ENCODE data around the gene APOM. TPM values are rescaled to one million over a fixed set of nuclear protein-coding genes. Genes with fewer than 3 reads are reported as not detected.

The APOM gene
- polyA plus RNA-seq, 3 donors, result 4.2 to 8.3 (median 4.8) TPM

DNA sequence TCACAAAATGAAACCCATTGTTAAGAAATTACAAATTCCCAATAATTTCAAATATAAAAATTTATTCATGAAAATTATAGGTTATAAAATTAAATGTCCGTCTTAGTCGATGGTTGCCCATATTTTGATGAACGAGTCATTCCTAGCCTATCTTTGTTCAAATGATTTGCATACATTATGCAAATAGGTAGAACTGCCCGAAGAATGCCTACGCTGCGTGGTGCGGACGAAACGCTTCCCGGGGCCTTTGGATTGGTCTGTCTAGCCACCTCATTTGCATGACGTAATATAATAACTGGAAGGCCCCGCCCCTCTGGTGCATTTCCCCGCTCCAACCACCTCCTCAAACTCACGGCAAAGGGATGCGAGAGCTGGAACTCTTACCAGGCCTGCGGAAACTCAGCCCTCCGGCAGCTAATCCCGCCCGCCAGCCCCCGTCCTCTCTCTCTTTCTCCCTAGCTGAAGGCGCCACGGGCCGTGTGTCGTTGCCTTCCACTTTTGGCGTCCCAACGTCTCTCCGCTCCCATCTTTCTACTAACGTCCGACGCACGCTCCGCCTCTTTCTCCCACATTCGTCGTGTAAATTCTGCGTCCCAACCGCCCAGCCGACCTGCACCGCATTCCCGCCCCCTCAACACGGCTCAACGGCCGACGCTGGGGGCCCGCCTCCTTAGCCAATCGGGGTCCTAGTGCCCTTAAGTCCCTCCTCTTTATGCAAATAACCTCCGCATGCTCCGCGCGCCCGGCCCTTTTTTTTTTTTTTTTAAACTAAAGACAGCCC is 35.7 kb upstream of the APOM start:
- Histone ChIP-seq H3K36me3 (replicated peaks in 1 of 2; ENCODE audit: control insufficient read depth in 1 of 2, insufficient read depth in 2 of 2, low read length in 2 of 2) (peaks cover 19 to 31% of the 10 kb centered on the region in 2 donors), H3K79me2 (ENCODE audit: insufficient read depth, low read length) (peaks cover 88% of the 10 kb centered on the region), H3K4me2 (replicated peaks; ENCODE audit: extremely low read depth, low read length, poor library complexity, severe bottlenecking) (peak overlapping the region; percentile 95), H3K9me3 (replicated peaks in 1 of 2; ENCODE audit: control insufficient read depth in 1 of 2, insufficient read depth in 1 of 2, low read length in 2 of 2) (no peaks in the 10 kb centered on the region), H3K9ac (ENCODE audit: insufficient read depth, low read length, poor library complexity, severe bottlenecking) (peak overlapping the region; percentile 93), H2AFZ (ENCODE audit: insufficient read depth, low read depth, low read length, poor library complexity, severe bottlenecking) (peak overlapping the region; percentile 76), H3K4me1 (ENCODE audit: control insufficient read depth in 1 of 2, insufficient read depth in 2 of 2, low read length in 2 of 2) (peaks cover 49 to 63% of the 10 kb centered on the region in 2 donors), H3K27ac (ENCODE audit: low read depth in 1 of 2, low read length in 2 of 2) (peak overlapping the region; percentile 95 to 99), H3K27me3 (ENCODE audit: control insufficient read depth in 2 of 2, insufficient read depth in 2 of 2, low read length in 2 of 2) (no peaks in the 10 kb centered on the region), H4K20me1 (ENCODE audit: insufficient read depth, low read length) (peaks cover 24% of the 10 kb centered on the region), H3K4me3 (replicated peaks in 1 of 3; ENCODE audit: low read depth in 2 of 3, low read length in 3 of 3) (peak overlapping the region; percentile 79 to 97 (median 87))
- H3K4me1 Mint-ChIP-seq, result peaks cover 60% of the 10 kb centered on the region
- peak; percentile 96 to 99 (median 98) for DNase-seq
- intact Hi-C loops (cut with micrococcal nuclease), result loop anchor here (2.0 to 5.0 kb wide), 2 partner anchors 33 to 47 kb away; partner anchors contain the start of genes BAG6 (in 2 of the 2), CSNK2B (in 1 of the 2) and LY6G5B (in 1 of the 2)
- under 1% methylated on average over 40 of the region's 50 CpGs for WGBS (ENCODE audit: insufficient coverage)
- H3K4me3 Mint-ChIP-seq, result peak overlapping the region; percentile 89 to 96
- peaks cover 0 to 1% (median 0%) of the 10 kb centered on the region in 3 donors for H3K27me3 Mint-ChIP-seq (ENCODE audit: low read depth in 3 of 3)
- H3K9me3 Mint-ChIP-seq, result peaks cover 0 to 1% (median 0%) of the 10 kb centered on the region in 7 donors
- H3K27ac Mint-ChIP-seq, result peak overlapping the region; percentile 98 to 100 (median 100)
- TF ChIP-seq CTCF (IDR thresholded peaks at IDR 0.05), result no peak
- peaks cover 28 to 45% of the 10 kb centered on the region in 2 donors for H3K36me3 Mint-ChIP-seq

GRCh38 chr6:31620586-31621319 is 34.9 kb upstream of the APOM start, which contains the start of gene PRRC2A:
TSS of gene PRRC2A (plus strand) at chr6:31620715. CDS start at chr6:31622790, 2,075 bp downstream.
- DNase-seq, result peak; percentile 45 to 71 (median 58)
- Histone ChIP-seq H3K9ac (ENCODE audit: insufficient read depth, low read length, poor library complexity, severe bottlenecking) (peak within 1 kb of the TSS; percentile 93), H3K36me3 (replicated peaks in 1 of 2; ENCODE audit: control insufficient read depth in 1 of 2, insufficient read depth in 2 of 2, low read length in 2 of 2) (peaks cover 27 to 39% of the 10 kb centered on the region in 2 donors), H2AFZ (ENCODE audit: insufficient read depth, low read depth, low read length, poor library complexity, severe bottlenecking) (peak within 1 kb of the TSS; percentile 76), H3K4me2 (replicated peaks; ENCODE audit: extremely low read depth, low read length, poor library complexity, severe bottlenecking) (peak within 1 kb of the TSS; percentile 95), H3K27me3 (ENCODE audit: control insufficient read depth in 2 of 2, insufficient read depth in 2 of 2, low read length in 2 of 2) (no peaks in the 10 kb centered on the region), H4K20me1 (ENCODE audit: insufficient read depth, low read length) (peaks cover 28% of the 10 kb centered on the region), H3K4me1 (ENCODE audit: control insufficient read depth in 1 of 2, insufficient read depth in 2 of 2, low read length in 2 of 2) (peaks cover 48 to 55% of the 10 kb centered on the region in 2 donors), H3K79me2 (ENCODE audit: insufficient read depth, low read length) (peaks cover 88% of the 10 kb centered on the region), H3K27ac (ENCODE audit: low read depth in 1 of 2, low read length in 2 of 2) (peak within 1 kb of the TSS; percentile 95 to 99), H3K4me3 (replicated peaks in 1 of 3; ENCODE audit: low read depth in 2 of 3, low read length in 3 of 3) (peak within 1 kb of the TSS; percentile 79 to 97 (median 87)), H3K9me3 (replicated peaks in 1 of 2; ENCODE audit: control insufficient read depth in 1 of 2, insufficient read depth in 1 of 2, low read length in 2 of 2) (no peaks in the 10 kb centered on the region)
- peaks cover 0 to 1% (median 0%) of the 10 kb centered on the region in 3 donors for H3K27me3 Mint-ChIP-seq (ENCODE audit: low read depth in 3 of 3)
- H3K36me3 Mint-ChIP-seq, result peaks cover 36 to 52% of the 10 kb centered on the region in 2 donors
- 0% methylated on average over 37 of the region's 67 CpGs for WGBS (ENCODE audit: insufficient coverage)
- H3K4me3 Mint-ChIP-seq, result peak within 1 kb of the TSS; percentile 89 to 96
- intact Hi-C loops (cut with micrococcal nuclease), result loop anchor here (2.0 to 5.0 kb wide), 2 partner anchors 32 to 47 kb away; partner anchors contain the start of genes BAG6 (in 2 of the 2), CSNK2B (in 1 of the 2) and LY6G5B (in 1 of the 2)
- H3K4me1 Mint-ChIP-seq, result peaks cover 52% of the 10 kb centered on the region
- H3K9me3 Mint-ChIP-seq, result no peaks in the 10 kb centered on the region
- peak within 1 kb of the TSS; percentile 98 to 100 (median 100) for H3K27ac Mint-ChIP-seq
- TF ChIP-seq CTCF (IDR thresholded peaks at IDR 0.05), result no peak
